ENCODE results near the gene PABPN1L.

GRCh38 chr16:88910284-88911135 lies 44.0 kb upstream of the PABPN1L start:
- no peak for TF ChIP-seq RAD21 (IDR thresholded peaks at IDR 0.05 in 1 of 2, conservative IDR thresholded peaks at IDR 0.05 in 1 of 2; ENCODE audit: low read depth in 2 of 2, low read length in 2 of 2)
- no peak for TF ChIP-seq POLR2AphosphoS5 (IDR thresholded peaks at IDR 0.05; ENCODE audit: low read depth, low read length)
- TF ChIP-seq YY1 (IDR thresholded peaks at IDR 0.05; ENCODE audit: low read depth, low read length), result no peak
- TF ChIP-seq GABPA (IDR thresholded peaks at IDR 0.05; ENCODE audit: borderline replicate concordance, insufficient read depth, low read length), result no peak
- no peak for TF ChIP-seq CTCF (IDR thresholded peaks at IDR 0.05; ENCODE audit: control extremely low read depth in 1 of 3, insufficient read depth in 1 of 3, low read depth in 1 of 3, low read length in 3 of 3)
- TF ChIP-seq JUN (IDR thresholded peaks at IDR 0.05; ENCODE audit: low read depth, low read length), result no peak
- TF ChIP-seq, protein P1, sequence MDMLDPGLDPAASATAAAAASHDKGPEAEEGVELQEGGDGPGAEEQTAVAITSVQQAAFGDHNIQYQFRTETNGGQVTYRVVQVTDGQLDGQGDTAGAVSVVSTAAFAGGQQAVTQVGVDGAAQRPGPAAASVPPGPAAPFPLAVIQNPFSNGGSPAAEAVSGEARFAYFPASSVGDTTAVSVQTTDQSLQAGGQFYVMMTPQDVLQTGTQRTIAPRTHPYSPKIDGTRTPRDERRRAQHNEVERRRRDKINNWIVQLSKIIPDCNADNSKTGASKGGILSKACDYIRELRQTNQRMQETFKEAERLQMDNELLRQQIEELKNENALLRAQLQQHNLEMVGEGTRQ (IDR thresholded peaks at IDR 0.05; ENCODE audit: low read length), result no peak
- TF ChIP-seq ATF2 (IDR thresholded peaks at IDR 0.05; ENCODE audit: low read length), result no peak
- TF ChIP-seq POLR2A (IDR thresholded peaks at IDR 0.05; ENCODE audit: control extremely low read depth in 1 of 2, low read depth in 2 of 2, low read length in 2 of 2), result no peak
- TF ChIP-seq SIN3A (conservative IDR thresholded peaks at IDR 0.05 in 1 of 2, IDR thresholded peaks at IDR 0.05 in 1 of 2; ENCODE audit: low read depth in 1 of 2, low read length in 2 of 2), result no peak
- TF ChIP-seq NRF1 (IDR thresholded peaks at IDR 0.05; ENCODE audit: low read depth, low read length), result no peak

Data from H1 (cell line).